Stomach (tissue), 4 donors: ENCODE measurements around the gene MMP28.

ENCODE experiments used
- POLR2AphosphoS5 ChIP-seq, 3 donors: sonication (generic); formaldehyde crosslinking; IDR thresholded peaks; one replicate each; pipeline ENCODE4 v1.6.1; 2016; ENCODE audit warnings: antibody characterized with exemption in 3 of 3
- TF ChIP-seq, protein P1 (sequence below), 7 experiments: fragments of 450-650 bp in 4 of 7; fragments of 200-600 bp in 3 of 7; sonication (generic) in 3 of 7; IDR thresholded peaks; one replicate each; pipeline ENCODE4 v1.5.1; 2016 to 2019; ENCODE audit warnings: antibody characterized with exemption in 7 of 7, control low read depth in 2 of 7, mild to moderate bottlenecking in 1 of 7

DNA sequence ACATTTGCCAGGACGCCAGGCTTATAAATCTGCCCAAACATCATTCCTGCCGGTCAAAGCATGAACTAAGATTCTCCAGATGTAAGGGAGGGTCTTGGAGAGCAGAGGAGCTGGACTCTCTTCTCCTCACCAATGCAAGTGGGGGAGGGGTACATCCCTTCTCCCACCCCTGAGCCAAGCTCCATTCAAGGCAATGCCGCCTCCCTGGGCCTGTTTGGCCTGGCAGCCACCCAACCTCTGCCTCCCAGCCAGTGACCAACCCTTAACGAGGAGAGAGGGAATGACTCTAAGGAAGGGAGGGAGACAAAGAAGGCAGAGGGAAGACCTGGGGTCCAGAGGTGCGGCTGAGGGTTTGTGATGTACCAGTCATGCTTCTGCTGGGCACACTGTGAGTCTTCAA lies 20.9 kb downstream of the MMP28 start:
- TF ChIP-seq, protein P1, sequence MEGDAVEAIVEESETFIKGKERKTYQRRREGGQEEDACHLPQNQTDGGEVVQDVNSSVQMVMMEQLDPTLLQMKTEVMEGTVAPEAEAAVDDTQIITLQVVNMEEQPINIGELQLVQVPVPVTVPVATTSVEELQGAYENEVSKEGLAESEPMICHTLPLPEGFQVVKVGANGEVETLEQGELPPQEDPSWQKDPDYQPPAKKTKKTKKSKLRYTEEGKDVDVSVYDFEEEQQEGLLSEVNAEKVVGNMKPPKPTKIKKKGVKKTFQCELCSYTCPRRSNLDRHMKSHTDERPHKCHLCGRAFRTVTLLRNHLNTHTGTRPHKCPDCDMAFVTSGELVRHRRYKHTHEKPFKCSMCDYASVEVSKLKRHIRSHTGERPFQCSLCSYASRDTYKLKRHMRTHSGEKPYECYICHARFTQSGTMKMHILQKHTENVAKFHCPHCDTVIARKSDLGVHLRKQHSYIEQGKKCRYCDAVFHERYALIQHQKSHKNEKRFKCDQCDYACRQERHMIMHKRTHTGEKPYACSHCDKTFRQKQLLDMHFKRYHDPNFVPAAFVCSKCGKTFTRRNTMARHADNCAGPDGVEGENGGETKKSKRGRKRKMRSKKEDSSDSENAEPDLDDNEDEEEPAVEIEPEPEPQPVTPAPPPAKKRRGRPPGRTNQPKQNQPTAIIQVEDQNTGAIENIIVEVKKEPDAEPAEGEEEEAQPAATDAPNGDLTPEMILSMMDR (IDR thresholded peaks at IDR 0.05): no peak
- peak in 2 of 3 donors; percentile 22 to 46 for TF ChIP-seq POLR2AphosphoS5 (IDR thresholded peaks at IDR 0.05)
